ENCODE measurements around the gene UGT1A6.

UGT1A6 gene

DNA sequence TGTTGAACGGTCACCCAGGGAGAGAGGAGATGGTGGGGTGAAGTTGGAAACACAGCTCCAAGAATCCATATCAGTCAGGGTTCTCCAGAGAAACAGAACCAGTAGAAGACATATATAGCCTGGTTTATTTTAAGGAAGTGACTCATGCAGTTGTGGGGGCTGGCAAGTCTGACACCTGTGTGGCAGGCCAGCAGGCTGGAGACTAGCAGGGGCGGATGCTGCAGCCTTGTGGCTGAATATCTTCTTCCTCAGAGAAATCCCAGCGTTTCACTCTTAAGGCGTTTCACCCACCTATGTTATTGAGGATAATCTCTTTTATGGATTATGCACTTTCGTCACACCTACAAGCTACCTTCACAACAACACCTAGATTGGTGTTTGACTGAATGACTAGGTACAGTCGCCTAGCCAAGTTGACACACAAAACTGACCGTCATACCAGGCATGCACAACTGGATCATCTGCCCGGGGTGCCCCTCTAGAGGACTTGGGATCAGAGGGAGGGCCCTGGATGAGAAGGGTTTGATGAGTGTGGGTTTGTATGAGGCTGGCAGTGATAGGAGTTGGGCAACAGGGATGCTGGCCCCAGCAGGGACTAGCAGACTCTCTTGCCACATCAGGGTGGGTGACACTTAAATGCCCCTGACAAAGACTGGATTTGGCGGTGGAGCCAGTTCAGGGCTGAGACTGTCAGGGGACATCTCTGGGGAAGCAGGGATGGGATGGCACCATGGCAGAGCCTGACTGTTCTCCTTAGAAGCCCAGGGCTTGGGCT is 108.9 kb downstream of the UGT1A6 start:
- no peak for DNase-seq (ENCODE audit: low read depth)

GRCh38 chr2:233802132-233802815 is 109.6 kb downstream of the UGT1A6 start:
- no peak for DNase-seq (ENCODE audit: low read depth)

DNA sequence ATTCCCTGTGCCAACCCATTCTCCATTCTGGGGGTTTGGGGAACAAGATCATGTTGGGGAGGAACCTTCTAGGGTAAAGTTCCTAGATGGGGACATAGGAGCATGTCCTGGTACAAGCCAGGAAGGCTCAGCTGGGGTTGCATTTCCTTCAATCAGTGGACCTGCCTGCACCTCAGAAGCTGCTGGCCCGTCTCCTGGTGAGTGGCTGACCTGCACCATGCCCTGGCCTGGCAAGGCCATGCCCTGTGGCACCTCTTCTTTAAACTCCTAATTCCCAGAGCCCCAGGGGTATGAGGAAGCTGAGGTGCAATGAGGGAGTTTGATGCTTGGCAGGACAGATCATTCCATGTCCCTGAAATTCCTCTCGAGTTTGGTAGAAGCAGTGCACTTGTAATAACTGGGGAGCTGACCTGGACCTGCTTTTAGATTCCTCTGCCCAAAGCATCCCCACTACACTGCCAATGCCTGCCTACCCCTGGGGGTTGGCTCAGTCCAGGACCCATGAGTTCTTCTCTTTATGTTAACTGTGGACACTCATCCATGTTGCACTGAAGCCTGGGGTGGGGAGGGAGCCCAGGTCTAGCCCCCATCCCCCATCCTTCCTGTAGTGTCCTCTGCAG is 110.7 kb downstream of the UGT1A6 start:
- DNase-seq (ENCODE audit: low read depth) = no peak

DNA sequence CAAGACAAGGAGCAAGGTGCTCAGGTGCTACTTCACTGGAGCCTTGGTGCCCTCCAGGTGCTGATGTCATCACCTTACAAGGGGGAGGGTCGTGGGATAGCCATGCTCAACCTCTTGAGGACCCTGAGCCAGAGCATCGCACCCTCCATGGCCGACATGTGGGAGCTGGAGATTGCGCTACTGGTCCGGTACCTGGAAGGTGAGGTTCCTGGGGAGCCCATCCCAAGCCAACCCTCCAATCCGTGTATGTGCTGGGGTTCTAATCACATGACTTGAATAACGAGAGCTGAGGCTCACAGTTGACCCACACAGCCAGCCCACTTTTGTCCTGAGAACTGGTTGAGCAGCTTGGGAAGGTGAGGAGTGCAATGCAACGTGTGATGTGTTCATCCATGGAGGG is 111.3 kb downstream of the UGT1A6 start:
- DNase-seq (ENCODE audit: low read depth) = no peak

- DNase-seq (ENCODE audit: low read depth) = no peak
Measured at GRCh38 chr2:233807215-233807865, 114.7 kb downstream of the UGT1A6 start.

- DNase-seq (ENCODE audit: low read depth) = no peak
Measured at GRCh38 chr2:233807966-233808935, 115.6 kb downstream of the UGT1A6 start.

DNA sequence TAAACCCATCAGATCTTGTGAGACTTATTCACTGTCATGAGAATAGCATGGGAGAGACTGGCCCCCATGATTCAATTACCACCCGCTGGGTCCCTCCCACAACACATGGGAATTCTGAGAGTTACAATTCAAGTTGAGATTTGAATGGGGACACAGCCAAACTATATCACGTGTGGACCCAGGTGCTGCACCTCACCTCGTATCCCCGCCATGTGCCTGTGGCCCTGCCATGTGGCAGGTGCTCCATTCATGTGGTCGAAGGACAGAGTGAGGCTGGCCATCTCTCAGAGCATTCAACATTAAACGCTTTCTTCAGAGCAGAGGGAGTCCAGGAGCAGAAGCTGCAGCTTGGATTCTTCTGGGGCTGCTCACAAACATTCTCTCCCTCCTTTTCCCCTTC is 117.7 kb downstream of the UGT1A6 start:
- DNase-seq (ENCODE audit: low read depth) = no peak

- DNase-seq (ENCODE audit: low read depth) = no peak
Measured at GRCh38 chr2:233811087-233811486, 118.4 kb downstream of the UGT1A6 start.

DNA sequence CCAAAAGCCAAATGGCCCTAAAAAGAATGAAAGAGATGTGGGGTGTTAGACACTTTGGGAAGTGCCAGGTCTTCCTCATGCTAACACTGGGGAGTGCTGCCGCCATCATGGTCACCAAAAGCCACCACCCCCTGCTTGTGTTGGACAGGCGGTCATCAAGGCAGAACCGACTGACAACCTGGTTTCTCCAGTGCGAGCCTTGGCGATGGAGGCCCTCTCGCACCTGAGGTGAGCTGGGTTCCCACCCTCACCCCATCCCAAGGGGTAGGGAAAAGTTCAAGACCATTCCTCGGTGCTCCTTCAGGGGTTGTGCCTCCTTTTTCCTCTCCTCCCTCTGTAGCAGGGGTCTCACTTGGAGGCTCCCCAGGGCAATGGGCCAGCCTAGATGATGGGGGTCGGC is 119.0 kb downstream of the UGT1A6 start:
- DNase-seq (ENCODE audit: low read depth) = no peak

GRCh38 chr2:233813236-233814055 is 120.8 kb downstream of the UGT1A6 start:
- DNase-seq (ENCODE audit: low read depth) = no peak

- no peak for DNase-seq (ENCODE audit: low read depth)
Measured at GRCh38 chr2:233814056-233814835, 121.6 kb downstream of the UGT1A6 start.

- no peak for DNase-seq (ENCODE audit: low read depth)
Measured at GRCh38 chr2:233815861-233816260, 123.2 kb downstream of the UGT1A6 start.

- no peak for DNase-seq (ENCODE audit: low read depth)
Measured at GRCh38 chr2:233816334-233816733, 123.6 kb downstream of the UGT1A6 start.

GRCh38 chr2:233816771-233817170 is 124.1 kb downstream of the UGT1A6 start:
- DNase-seq (ENCODE audit: low read depth) = no peak

GRCh38 chr2:233817361-233817911 is 124.7 kb downstream of the UGT1A6 start:
- DNase-seq (ENCODE audit: low read depth) = no peak

GRCh38 chr2:233817995-233818638 is 125.4 kb downstream of the UGT1A6 start:
- no peak for DNase-seq (ENCODE audit: low read depth)

GRCh38 chr2:233818639-233819621 is 126.2 kb downstream of the UGT1A6 start:
- DNase-seq (ENCODE audit: low read depth) = no peak
